Calu3 (cell line): ENCODE data around the gene DEXI. TPM values are rescaled to one million over a fixed set of nuclear protein-coding genes. Genes with fewer than 3 reads are reported as not detected.
A peak's percentile ranks its signal among the peaks of the same experiment; 100 is the strongest.

Source experiments
- BruUV-seq: library from RNA; stranded (reverse); fragments of 400-500 nt; replicated peaks from 2 replicates; lab custom pipeline; 2021; lab: Mats Ljungman, UMichigan
- CTCF ChIA-PET: fragments of 300-600 bp; sonication (Branson Sonifier 250); formaldehyde crosslinking; loops from one replicate; lab custom pipeline; 2022; ENCODE audit warnings: antibody characterized with exemption; lab: Charles Lee
- DNase-seq: peaks from one replicate; pipeline ENCODE4 v3.0.0; 2022
- H3K27ac Mint-ChIP-seq: one replicate; pipeline ENCODE4 v1.8.0; 2022; ENCODE audit warnings: mixed read lengths; ENCODE audit not compliant: unreplicated experiment
- H3K27me3 Mint-ChIP-seq: one replicate; pipeline ENCODE4 v1.8.0; 2022; ENCODE audit warnings: mixed read lengths; ENCODE audit not compliant: unreplicated experiment
- H3K36me3 Mint-ChIP-seq: one replicate; pipeline ENCODE4 v1.8.0; 2022; ENCODE audit warnings: mild to moderate bottlenecking, moderate library complexity, mixed read lengths; ENCODE audit not compliant: insufficient read depth, unreplicated experiment
- H3K4me1 Mint-ChIP-seq: one replicate; pipeline ENCODE4 v1.8.0; 2022; ENCODE audit warnings: mild to moderate bottlenecking, low read depth, mixed read lengths; ENCODE audit not compliant: unreplicated experiment
- H3K4me3 Mint-ChIP-seq: one replicate; pipeline ENCODE4 v1.8.0; 2022; ENCODE audit warnings: mild to moderate bottlenecking, low read depth, moderate library complexity, mixed read lengths; ENCODE audit not compliant: unreplicated experiment
- H3K9me3 Mint-ChIP-seq: one replicate; pipeline ENCODE4 v1.8.0; 2022; ENCODE audit warnings: low read depth, mixed read lengths; ENCODE audit not compliant: unreplicated experiment
- intact Hi-C: fragments of 100-400 bp; cut with micrococcal nuclease; formaldehyde crosslinking; loops from one replicate; pipeline ENCODE4 v1.10.0; 2022; ENCODE audit not compliant: unreplicated experiment
- total RNA-seq: library from RNA; stranded (reverse); gene quantifications from 2 replicates; pipeline ENCODE4 v1.2.3, GENCODE V29; 2022
- TF ChIP-seq, protein P1 (sequence below): fragments of 200-600 bp; IDR thresholded peaks from one replicate; pipeline ENCODE4 v1.8.0; 2022; ENCODE audit warnings: antibody characterized with exemption; ENCODE audit not compliant: unreplicated experiment

Gene DEXI
- total RNA-seq, 1 experiment from 2014 or later = 32.3 TPM

GRCh38 chr16:10957771-10958482 lies 15.7 kb upstream of the DEXI start:
- Mint-ChIP-seq H3K27ac (no peak overlapping the region), H3K4me3 (no peak overlapping the region), H3K4me1 (peaks cover 9% of the 10 kb centered on the region), H3K36me3 (peaks cover 6% of the 10 kb centered on the region), H3K27me3 (no peaks in the 10 kb centered on the region), H3K9me3 (no peaks in the 10 kb centered on the region)
- no TSS peak for BruUV-seq
- CTCF ChIA-PET = interaction anchor here (0.6 to 0.7 kb wide), 6 partner anchors 238 to 731 kb away, joined by 3 to 5 read pairs (median 4); no protein-coding TSS in a partner anchor
- TF ChIP-seq, protein P1, sequence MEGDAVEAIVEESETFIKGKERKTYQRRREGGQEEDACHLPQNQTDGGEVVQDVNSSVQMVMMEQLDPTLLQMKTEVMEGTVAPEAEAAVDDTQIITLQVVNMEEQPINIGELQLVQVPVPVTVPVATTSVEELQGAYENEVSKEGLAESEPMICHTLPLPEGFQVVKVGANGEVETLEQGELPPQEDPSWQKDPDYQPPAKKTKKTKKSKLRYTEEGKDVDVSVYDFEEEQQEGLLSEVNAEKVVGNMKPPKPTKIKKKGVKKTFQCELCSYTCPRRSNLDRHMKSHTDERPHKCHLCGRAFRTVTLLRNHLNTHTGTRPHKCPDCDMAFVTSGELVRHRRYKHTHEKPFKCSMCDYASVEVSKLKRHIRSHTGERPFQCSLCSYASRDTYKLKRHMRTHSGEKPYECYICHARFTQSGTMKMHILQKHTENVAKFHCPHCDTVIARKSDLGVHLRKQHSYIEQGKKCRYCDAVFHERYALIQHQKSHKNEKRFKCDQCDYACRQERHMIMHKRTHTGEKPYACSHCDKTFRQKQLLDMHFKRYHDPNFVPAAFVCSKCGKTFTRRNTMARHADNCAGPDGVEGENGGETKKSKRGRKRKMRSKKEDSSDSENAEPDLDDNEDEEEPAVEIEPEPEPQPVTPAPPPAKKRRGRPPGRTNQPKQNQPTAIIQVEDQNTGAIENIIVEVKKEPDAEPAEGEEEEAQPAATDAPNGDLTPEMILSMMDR = no peak
- no peak for DNase-seq
- intact Hi-C loops = no loop called here

- Mint-ChIP-seq H3K9me3 (no peaks in the 10 kb centered on the region), H3K4me3 (no peak overlapping the region), H3K27me3 (no peaks in the 10 kb centered on the region), H3K27ac (no peak overlapping the region), H3K4me1 (peaks cover 17% of the 10 kb centered on the region), H3K36me3 (no peaks in the 10 kb centered on the region)
- CTCF ChIA-PET = interaction anchor here (0.6 to 1.7 kb wide), 3 partner anchors 10 to 844 kb away, joined by 3 to 10 read pairs (median 3); partner anchors contain the start of genes CLEC16A and DEXI
- BruUV-seq = no TSS peak
- no peak for DNase-seq
- intact Hi-C loops = no loop called here
- TF ChIP-seq, protein P1 = no peak
Observed at GRCh38 chr16:10954903-10955302, 12.6 kb upstream of the DEXI start.

DNA sequence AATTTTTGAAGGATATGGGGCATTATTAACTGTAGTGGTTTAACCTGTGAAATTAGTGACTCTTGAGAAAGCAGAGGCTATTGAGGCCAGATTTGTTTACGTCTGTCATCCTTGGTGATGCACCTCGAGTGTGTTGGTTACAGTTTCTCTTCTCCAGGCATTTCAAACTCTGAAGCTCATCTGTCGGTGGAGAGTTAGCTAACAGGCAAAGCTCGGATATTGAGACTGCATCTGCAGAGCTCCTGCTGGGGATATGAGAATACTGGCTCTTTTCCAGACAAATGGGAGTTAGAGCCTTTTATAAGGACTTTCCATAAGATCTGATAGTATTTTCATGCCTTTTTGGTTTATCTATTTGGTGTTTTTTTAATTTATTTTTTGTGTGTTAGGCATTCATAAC lies 8.8 kb upstream of the DEXI start:
- intact Hi-C loops = no loop called here
- BruUV-seq = no TSS peak
- Mint-ChIP-seq H3K27ac (no peak overlapping the region), H3K36me3 (no peaks in the 10 kb centered on the region), H3K4me3 (no peak overlapping the region), H3K27me3 (no peaks in the 10 kb centered on the region), H3K4me1 (peaks cover 37% of the 10 kb centered on the region), H3K9me3 (no peaks in the 10 kb centered on the region)
- CTCF ChIA-PET = interaction anchor here (0.6 to 1.2 kb wide), 2 partner anchors 9 to 263 kb away, joined by 3 to 6 read pairs; partner anchors contain the start of gene DEXI
- TF ChIP-seq, protein P1 = no peak
- no peak for DNase-seq

DNA sequence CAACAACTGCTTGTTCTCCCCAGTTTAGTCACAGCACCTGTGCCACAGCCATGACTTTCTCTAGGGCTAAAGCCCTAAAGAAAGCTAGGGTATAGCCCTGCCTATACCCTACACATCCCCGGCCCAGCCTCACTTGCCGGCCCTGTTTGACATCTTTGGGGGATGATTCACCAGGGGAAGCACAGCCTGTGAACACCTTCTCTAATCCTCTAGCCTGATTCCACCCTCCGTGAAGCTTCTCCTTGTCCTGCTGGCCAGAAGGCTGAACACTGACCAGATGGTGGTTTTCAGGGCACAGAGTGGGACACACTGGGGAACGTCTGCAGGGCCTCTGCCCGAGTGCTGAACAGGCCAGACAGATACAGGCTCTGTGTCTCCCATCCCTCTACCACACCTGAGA lies 8.1 kb upstream of the DEXI start:
- no peaks in the 10 kb centered on the region for H3K9me3 Mint-ChIP-seq
- H3K4me1 Mint-ChIP-seq = peaks cover 43% of the 10 kb centered on the region
- H3K36me3 Mint-ChIP-seq = peaks cover under 1% of the 10 kb centered on the region
- no peaks in the 10 kb centered on the region for H3K27me3 Mint-ChIP-seq
- peak; percentile 40 for DNase-seq
- no TSS peak for BruUV-seq
- no peak overlapping the region for H3K4me3 Mint-ChIP-seq
- intact Hi-C loops = no loop called here
- CTCF ChIA-PET = interaction anchor here (0.8 to 1.2 kb wide), 2 partner anchors 8 to 10 kb away, joined by 3 to 4 read pairs; partner anchors contain the start of gene DEXI
- TF ChIP-seq, protein P1 = no peak
- no peak overlapping the region for H3K27ac Mint-ChIP-seq
